Activated CD4-positive, alpha-beta T cell treated with anti-CD3 and anti-CD28 coated beads for 36 hours (primary cell): ENCODE results near the gene SLC46A1. TPM values are rescaled to one million over a fixed set of nuclear protein-coding genes. Genes with fewer than 3 reads are reported as not detected.

Experiments used
- ATAC-seq: fragments of 200-7000 bp; cut with Tn5 transposase; one replicate; pipeline ENCODE4 v1.10.0; 2021; ENCODE audit warnings: mild to moderate bottlenecking, moderate library complexity
- CTCF ChIA-PET: fragments of 350-600 bp; sonication (Branson Sonifier 250); formaldehyde crosslinking; loops from one replicate; lab custom pipeline; 2021; ENCODE audit warnings: antibody characterized with exemption; lab: Charles Lee
- POLR2A ChIA-PET: fragments of 350-600 bp; sonication (Branson Sonifier 250); formaldehyde crosslinking; loops from one replicate; lab custom pipeline; 2021; ENCODE audit warnings: antibody characterized with exemption, inconsistent platforms; lab: Charles Lee
- DNase-seq: peaks from one replicate; pipeline ENCODE4 v3.0.0-alpha.2; 2020
- H3K27ac Mint-ChIP-seq: one replicate; pipeline ENCODE4 v1.8.0; 2021; ENCODE audit warnings: mixed read lengths
- H3K27me3 Mint-ChIP-seq: one replicate; pipeline ENCODE4 v1.8.0; 2021; ENCODE audit warnings: mixed read lengths
- H3K36me3 Mint-ChIP-seq: one replicate; pipeline ENCODE4 v1.8.0; 2021; ENCODE audit warnings: low read depth, mixed read lengths
- H3K4me1 Mint-ChIP-seq: one replicate; pipeline ENCODE4 v1.8.0; 2021; ENCODE audit warnings: mixed read lengths
- H3K4me3 Mint-ChIP-seq: one replicate; pipeline ENCODE4 v1.8.0; 2021; ENCODE audit warnings: mild to moderate bottlenecking, moderate library complexity, mixed read lengths
- H3K9me3 Mint-ChIP-seq: one replicate; pipeline ENCODE4 v1.8.0; 2021; ENCODE audit warnings: low read depth, mixed read lengths
- intact Hi-C, 2 experiments: fragments of 100-400 bp; cut with DNase I in 1 of 2; cut with micrococcal nuclease in 1 of 2; formaldehyde crosslinking; loops; one replicate each; pipeline versions ENCODE4 v1.14.2 to v1.15.1; 2022 to 2024; cut with DNase I, micrococcal nuclease
- total RNA-seq, 2 experiments: library from RNA; stranded (reverse); gene quantifications; one replicate each; pipeline ENCODE4 v1.2.3, GENCODE V29; 2021

SLC46A1 gene
- total RNA-seq, 2 experiments from 2014 or later: 3.0 to 4.0 TPM

- H3K4me1 Mint-ChIP-seq: peaks cover 14% of the 10 kb centered on the region
- H3K4me3 Mint-ChIP-seq: peak overlapping the region; percentile 35
- peaks cover 8% of the 10 kb centered on the region for H3K27me3 Mint-ChIP-seq
- intact Hi-C loops: no loop called here
- no peak overlapping the region for H3K27ac Mint-ChIP-seq
- H3K36me3 Mint-ChIP-seq: no peaks in the 10 kb centered on the region
- no peaks in the 10 kb centered on the region for H3K9me3 Mint-ChIP-seq
- ATAC-seq: no peak
- ChIA-PET CTCF (interaction anchor here (0.6 to 4.1 kb wide), 4 partner anchors 10 to 385 kb away, joined by 4 to 26 read pairs (median 4); no protein-coding TSS in a partner anchor), POLR2A (no interaction called here)
- DNase-seq: no peak
Observed at GRCh38 chr17:28404461-28404811, 1.6 kb downstream of the SLC46A1 start.

- ChIA-PET POLR2A (no interaction called here), CTCF (interaction anchor here (0.6 to 1.0 kb wide), 3 partner anchors 10 to 385 kb away, joined by 4 to 5 read pairs (median 4); no protein-coding TSS in a partner anchor)
- no peak overlapping the region for H3K27ac Mint-ChIP-seq
- ATAC-seq (no peak), DNase-seq (no peak)
- H3K4me3 Mint-ChIP-seq: no peak overlapping the region
- intact Hi-C loops: no loop called here
- H3K36me3 Mint-ChIP-seq: no peaks in the 10 kb centered on the region
- no peaks in the 10 kb centered on the region for H3K9me3 Mint-ChIP-seq
- H3K4me1 Mint-ChIP-seq: peaks cover 14% of the 10 kb centered on the region
- H3K27me3 Mint-ChIP-seq: peaks cover 8% of the 10 kb centered on the region
Observed at GRCh38 chr17:28404007-28404406, 2.0 kb downstream of the SLC46A1 start.

DNA sequence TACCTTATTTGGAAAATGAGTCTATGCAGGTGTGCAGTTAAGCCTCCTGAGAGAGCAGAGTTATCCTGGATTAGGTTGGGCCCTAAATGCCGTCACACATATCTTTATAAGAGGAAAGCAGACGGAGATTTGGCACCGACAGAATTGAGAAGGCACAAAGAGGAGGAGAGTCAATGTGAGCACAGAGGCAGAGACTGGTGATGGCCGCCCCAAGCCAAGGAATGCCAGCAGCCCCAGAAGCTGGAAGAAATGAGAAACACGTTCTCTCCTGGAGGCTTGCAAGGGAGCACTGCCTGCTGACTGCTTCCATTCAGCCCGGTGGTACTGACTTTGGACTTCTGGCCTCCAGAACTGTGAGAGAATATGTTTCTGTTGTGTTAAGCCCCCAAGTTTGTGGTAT, 3.2 kb downstream of the SLC46A1 start:
- peaks cover 2% of the 10 kb centered on the region for H3K27me3 Mint-ChIP-seq
- no peak overlapping the region for H3K27ac Mint-ChIP-seq
- no peaks in the 10 kb centered on the region for H3K36me3 Mint-ChIP-seq
- ATAC-seq (no peak), DNase-seq (no peak)
- no peak overlapping the region for H3K4me3 Mint-ChIP-seq
- ChIA-PET POLR2A (no interaction called here), CTCF (no interaction called here)
- intact Hi-C loops: no loop called here
- peaks cover 14% of the 10 kb centered on the region for H3K4me1 Mint-ChIP-seq
- no peaks in the 10 kb centered on the region for H3K9me3 Mint-ChIP-seq

GRCh38 chr17:28402224-28402630, 3.8 kb downstream of the SLC46A1 start:
- ATAC-seq (no peak), DNase-seq (no peak)
- Mint-ChIP-seq H3K36me3 (peaks cover 1% of the 10 kb centered on the region), H3K4me3 (no peak overlapping the region), H3K27ac (no peak overlapping the region), H3K9me3 (no peaks in the 10 kb centered on the region), H3K4me1 (peaks cover 14% of the 10 kb centered on the region), H3K27me3 (peaks cover 2% of the 10 kb centered on the region)
- CTCF ChIA-PET: interaction anchor here (2.8 kb wide), 1 partner anchor 14 kb away, joined by 14 read pairs; no protein-coding TSS in a partner anchor
- POLR2A ChIA-PET: no interaction called here
- intact Hi-C loops: no loop called here

GRCh38 chr17:28399808-28400207, 6.2 kb downstream of the SLC46A1 start:
- no peaks in the 10 kb centered on the region for H3K27me3 Mint-ChIP-seq
- CTCF ChIA-PET: interaction anchor here (2.8 kb wide), 1 partner anchor 17 kb away, joined by 14 read pairs; no protein-coding TSS in a partner anchor

GRCh38 chr17:28398280-28398981, 7.6 kb downstream of the SLC46A1 start:
- POLR2A ChIA-PET: no interaction called here

More at GRCh38 chr17:28399808-28400207, 6.2 kb downstream of the SLC46A1 start:
- POLR2A ChIA-PET: no interaction called here
- H3K27ac Mint-ChIP-seq: no peak overlapping the region
- H3K4me1 Mint-ChIP-seq: peaks cover 6% of the 10 kb centered on the region
- no peaks in the 10 kb centered on the region for H3K9me3 Mint-ChIP-seq
- intact Hi-C loops: no loop called here
- no peak overlapping the region for H3K4me3 Mint-ChIP-seq
- H3K36me3 Mint-ChIP-seq: peaks cover 2% of the 10 kb centered on the region
- ATAC-seq (no peak), DNase-seq (no peak)

GRCh38 chr17:28397687-28398279, 8.2 kb downstream of the SLC46A1 start:
- H3K27me3 Mint-ChIP-seq: no peaks in the 10 kb centered on the region
- H3K9me3 Mint-ChIP-seq: no peaks in the 10 kb centered on the region
- ChIA-PET POLR2A (no interaction called here), CTCF (interaction anchor here (0.7 kb wide), 1 partner anchor 283 kb away, joined by 3 read pairs; no protein-coding TSS in a partner anchor)
- H3K4me1 Mint-ChIP-seq: peaks cover 6% of the 10 kb centered on the region
- no peak overlapping the region for H3K4me3 Mint-ChIP-seq
- H3K36me3 Mint-ChIP-seq: peaks cover 12% of the 10 kb centered on the region
- no peak overlapping the region for H3K27ac Mint-ChIP-seq
- intact Hi-C loops: no loop called here
- ATAC-seq: no peak
- no peak for DNase-seq

More at GRCh38 chr17:28398280-28398981, 7.6 kb downstream of the SLC46A1 start:
- H3K9me3 Mint-ChIP-seq: no peaks in the 10 kb centered on the region
- peaks cover 12% of the 10 kb centered on the region for H3K36me3 Mint-ChIP-seq
- H3K4me1 Mint-ChIP-seq: peaks cover 6% of the 10 kb centered on the region
- no peak overlapping the region for H3K4me3 Mint-ChIP-seq
- intact Hi-C loops: no loop called here
- H3K27me3 Mint-ChIP-seq: no peaks in the 10 kb centered on the region
- DNase-seq (no peak), ATAC-seq (no peak)
- no peak overlapping the region for H3K27ac Mint-ChIP-seq
- CTCF ChIA-PET: interaction anchor here (0.7 to 1.0 kb wide), 2 partner anchors 16 to 233 kb away, joined by 3 read pairs; no protein-coding TSS in a partner anchor

DNA sequence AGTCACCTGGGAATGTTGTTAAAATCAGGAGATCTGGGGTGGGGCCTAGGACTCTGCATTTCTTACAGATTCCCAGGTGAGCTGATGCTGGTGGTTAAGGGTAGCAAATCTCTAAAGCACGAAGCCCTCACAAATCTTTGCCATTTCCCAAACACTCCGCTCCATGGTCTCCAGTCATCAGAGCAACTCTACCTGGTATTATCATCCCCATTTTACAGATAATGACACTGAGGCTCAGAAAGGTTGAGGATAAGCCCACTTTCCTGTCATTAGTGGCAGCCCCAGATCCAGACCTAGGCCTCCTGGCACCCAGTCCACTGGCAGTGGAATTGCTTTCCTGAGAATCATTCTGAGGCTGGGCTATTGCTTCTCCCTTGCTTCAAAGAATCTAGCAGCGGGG, 8.7 kb downstream of the SLC46A1 start:
- intact Hi-C loops: no loop called here
- Mint-ChIP-seq H3K9me3 (no peaks in the 10 kb centered on the region), H3K27me3 (no peaks in the 10 kb centered on the region), H3K4me1 (peaks cover 6% of the 10 kb centered on the region), H3K4me3 (no peak overlapping the region), H3K36me3 (peaks cover 12% of the 10 kb centered on the region), H3K27ac (no peak overlapping the region)
- DNase-seq (no peak), ATAC-seq (no peak)
- POLR2A ChIA-PET: no interaction called here
- CTCF ChIA-PET: interaction anchor here (0.7 to 0.8 kb wide), 3 partner anchors 29 to 890 kb away, joined by 3 to 4 read pairs (median 3); no protein-coding TSS in a partner anchor

GRCh38 chr17:28396635-28397239, 9.3 kb downstream of the SLC46A1 start:
- ATAC-seq: no peak
- CTCF ChIA-PET: interaction anchor here (0.7 to 0.9 kb wide), 4 partner anchors 29 to 889 kb away, joined by 3 to 4 read pairs (median 3); no protein-coding TSS in a partner anchor

GRCh38 chr17:28395968-28396367, 10.0 kb downstream of the SLC46A1 start:
- intact Hi-C loops: no loop called here
- ATAC-seq: no peak
- H3K27ac Mint-ChIP-seq: no peak overlapping the region
- no peaks in the 10 kb centered on the region for H3K4me1 Mint-ChIP-seq
- no peaks in the 10 kb centered on the region for H3K9me3 Mint-ChIP-seq
- H3K36me3 Mint-ChIP-seq: peaks cover 14% of the 10 kb centered on the region
- DNase-seq: no peak
- no peaks in the 10 kb centered on the region for H3K27me3 Mint-ChIP-seq
- ChIA-PET POLR2A (no interaction called here), CTCF (interaction anchor here (0.9 kb wide), 1 partner anchor 202 kb away, joined by 3 read pairs; no protein-coding TSS in a partner anchor)
- H3K4me3 Mint-ChIP-seq: no peak overlapping the region

More at GRCh38 chr17:28396635-28397239, 9.3 kb downstream of the SLC46A1 start:
- POLR2A ChIA-PET: no interaction called here
- H3K4me1 Mint-ChIP-seq: peaks cover 2% of the 10 kb centered on the region
- intact Hi-C loops: no loop called here
- no peak overlapping the region for H3K4me3 Mint-ChIP-seq
- no peak overlapping the region for H3K27ac Mint-ChIP-seq
- H3K27me3 Mint-ChIP-seq: no peaks in the 10 kb centered on the region
- peaks cover 12% of the 10 kb centered on the region for H3K36me3 Mint-ChIP-seq
- no peak for DNase-seq
- no peaks in the 10 kb centered on the region for H3K9me3 Mint-ChIP-seq

- CTCF ChIA-PET: interaction anchor here (0.6 to 0.7 kb wide), 3 partner anchors 88 to 526 kb away, joined by 3 to 4 read pairs (median 3); no protein-coding TSS in a partner anchor
- DNase-seq (no peak), ATAC-seq (no peak)
- intact Hi-C loops: no loop called here
- POLR2A ChIA-PET: no interaction called here
- Mint-ChIP-seq H3K27me3 (no peaks in the 10 kb centered on the region), H3K36me3 (peaks cover 19% of the 10 kb centered on the region), H3K4me1 (no peaks in the 10 kb centered on the region), H3K4me3 (no peak overlapping the region), H3K9me3 (no peaks in the 10 kb centered on the region), H3K27ac (no peak overlapping the region)
Observed at GRCh38 chr17:28395426-28395825, 10.6 kb downstream of the SLC46A1 start.
